HG03520 (cell line): ENCODE measurements around the gene CAMK2G.
A peak's percentile ranks its signal among the peaks of the same experiment; 100 is the strongest.
"Not testable (repeated sequence)": the region's sequence is repeated elsewhere in the genome, so short reads cannot be mapped to it uniquely, and the experiment has no call there.

Source experiments
- ATAC-seq: cut with Tn5 transposase; IDR thresholded peaks from one replicate; pipeline ENCODE4 v1.9.1; 2021; ENCODE audit warnings: mild to moderate bottlenecking, moderate library complexity; ENCODE audit not compliant: unreplicated experiment

Gene CAMK2G

DNA sequence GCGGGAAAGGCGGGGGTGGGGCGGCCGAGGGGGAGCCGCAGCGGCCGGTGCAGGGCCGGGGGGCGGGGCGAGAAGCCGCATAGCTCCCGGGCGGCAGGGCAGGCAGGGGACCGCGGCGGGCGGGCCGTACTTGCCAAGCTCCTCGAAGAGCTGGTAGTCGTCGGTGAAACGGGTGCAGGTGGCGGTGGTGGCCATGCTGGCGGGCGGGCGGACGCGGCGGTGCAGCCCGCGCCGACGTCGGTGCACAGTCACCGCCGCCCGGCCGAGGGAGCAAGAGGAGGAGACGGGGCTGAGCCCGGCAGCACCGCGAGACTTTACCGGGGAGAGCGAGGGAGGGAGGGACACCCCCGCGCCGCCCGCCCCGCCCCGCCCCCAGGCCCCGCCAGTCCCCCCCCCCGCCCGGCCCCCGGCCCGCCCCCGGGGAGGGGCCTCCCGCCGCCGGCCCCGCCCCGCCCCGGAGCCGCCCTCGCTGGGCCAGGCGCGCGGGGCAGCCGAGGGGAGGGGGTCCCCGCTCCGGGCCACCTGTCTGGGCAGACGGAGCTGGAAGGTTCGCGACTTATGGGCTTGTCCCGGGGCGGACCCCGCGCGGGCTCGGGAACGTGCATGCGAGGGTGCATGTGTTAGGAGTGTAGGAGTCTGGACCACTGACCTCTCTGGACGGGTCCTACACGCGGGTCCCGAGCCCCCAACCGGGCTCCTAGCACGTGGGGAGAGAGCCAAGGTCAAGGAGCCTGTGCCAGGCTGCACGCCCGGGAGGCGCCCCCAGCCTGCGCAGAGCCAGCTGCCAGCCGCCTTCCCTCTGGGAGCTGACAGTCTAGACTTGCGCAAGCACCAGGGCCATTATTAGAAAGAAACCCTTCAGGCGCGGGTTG, at the start of gene CAMK2G:
Gene CAMK2G (minus strand): TSS at position 289 of the 872 bp plus-strand sequence. CDS start 94 bp downstream, at position 195.
- ATAC-seq, result peak; percentile 84

DNA sequence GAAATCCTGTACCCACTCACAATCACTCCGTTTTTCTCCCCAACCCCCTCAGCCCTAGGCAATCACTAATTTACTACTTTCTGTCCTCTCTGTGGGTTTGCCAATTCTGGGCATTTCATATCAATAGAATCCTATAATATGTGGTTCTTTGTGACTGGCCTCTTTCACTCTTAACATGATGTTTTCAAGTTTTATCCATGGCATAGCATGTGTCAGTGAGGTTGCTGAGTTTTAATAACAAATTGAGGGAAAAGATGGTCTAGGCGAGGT, 48.4 kb upstream of the CAMK2G start:
- no peak for ATAC-seq

DNA sequence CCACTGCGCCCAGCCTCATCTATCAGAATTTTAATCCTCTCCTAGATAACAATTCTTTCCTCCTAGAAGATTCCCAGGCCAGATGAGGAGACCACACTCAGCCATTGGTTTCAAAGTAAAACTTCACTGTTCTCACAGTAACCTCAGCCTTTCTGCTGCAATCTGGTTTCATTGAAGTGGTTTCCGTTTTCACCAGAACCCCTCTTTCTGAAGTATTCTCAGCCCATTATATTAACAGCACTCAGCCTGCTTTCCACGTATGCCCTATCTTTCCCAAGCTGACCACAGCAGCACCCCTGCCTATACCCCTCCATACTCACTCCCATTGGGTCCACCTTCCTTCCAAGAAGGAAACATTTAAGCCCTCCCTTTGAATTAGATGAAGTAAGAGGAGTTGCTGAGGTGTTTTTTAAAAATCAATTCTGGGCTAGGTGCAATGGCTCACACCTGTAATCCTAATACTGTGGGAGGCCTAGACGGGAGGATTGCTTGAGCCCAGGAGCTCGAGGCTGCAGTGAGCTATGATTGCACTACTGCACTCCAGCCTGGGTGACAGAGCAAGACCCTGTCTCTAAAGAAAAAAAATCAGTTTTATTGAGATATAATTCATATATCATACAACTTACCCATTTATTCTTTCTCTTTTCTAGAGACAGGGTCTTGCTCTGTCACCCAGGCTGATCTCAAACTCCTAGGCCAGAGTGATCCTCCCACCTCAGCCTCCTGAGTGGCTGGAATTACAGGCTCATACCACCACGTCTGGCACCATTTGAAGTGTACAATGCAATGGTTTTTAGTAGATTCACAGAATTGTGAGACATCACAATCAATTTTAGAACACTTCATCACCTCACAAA, 47.9 kb upstream of the CAMK2G start:
- ATAC-seq, result no peak

DNA sequence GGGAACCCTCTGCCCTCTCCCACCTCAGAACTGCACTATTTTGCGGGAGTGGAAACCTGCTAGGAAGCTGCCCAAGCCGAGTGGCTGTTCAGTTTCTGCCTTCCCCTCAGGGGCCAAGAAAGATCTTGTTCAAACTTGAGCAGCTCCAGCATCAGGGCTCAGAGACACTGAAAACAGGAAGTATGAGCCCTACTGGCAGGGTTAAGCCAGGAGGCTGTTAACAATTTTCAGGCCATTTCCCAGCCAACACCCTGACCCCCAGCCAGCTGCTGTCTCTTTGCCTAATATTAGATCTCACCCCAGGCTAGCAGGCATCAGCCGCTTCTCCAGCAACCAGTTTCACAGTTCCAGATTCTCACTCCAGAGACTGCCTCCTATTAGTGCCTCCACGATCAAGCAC, 45.7 kb upstream of the CAMK2G start:
- no peak for ATAC-seq

- not testable (repeated sequence) for ATAC-seq
Measured at GRCh38 chr10:73919481-73919880, 45.1 kb upstream of the CAMK2G start.

GRCh38 chr10:73917566-73918305, 43.4 kb upstream of the CAMK2G start:
- ATAC-seq, result no peak

GRCh38 chr10:73916761-73917470, 42.6 kb upstream of the CAMK2G start:
- no peak for ATAC-seq

DNA sequence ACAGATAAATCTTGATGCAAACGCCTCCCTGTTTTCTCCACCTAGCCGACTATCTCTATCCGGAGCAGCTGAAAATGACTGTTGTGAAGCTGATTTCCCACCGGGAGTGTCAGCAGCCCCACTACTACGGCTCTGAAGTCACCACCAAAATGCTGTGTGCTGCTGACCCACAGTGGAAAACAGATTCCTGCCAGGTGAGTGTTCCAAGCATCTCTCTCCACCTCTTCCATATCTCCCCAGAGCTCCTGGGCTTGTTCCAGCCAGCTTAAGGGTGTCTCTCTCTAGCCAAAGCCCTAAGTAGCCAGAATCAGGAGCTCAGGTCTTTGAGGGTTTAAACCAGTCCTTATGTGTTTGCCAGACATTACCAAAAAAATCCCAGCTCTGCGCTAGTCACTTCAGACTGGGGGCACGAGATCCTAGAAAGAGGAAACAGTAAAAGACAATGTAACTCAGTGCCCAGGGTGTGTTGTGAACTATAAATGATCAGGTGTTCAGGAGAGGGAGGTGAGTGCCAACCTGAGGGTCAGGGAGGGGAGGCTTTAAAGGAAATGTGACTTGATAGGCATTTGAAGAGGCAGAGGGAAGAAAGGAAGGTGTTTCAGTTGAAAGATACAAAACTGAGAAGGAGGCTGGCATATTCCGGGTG, 41.0 kb upstream of the CAMK2G start:
- ATAC-seq, result no peak

DNA sequence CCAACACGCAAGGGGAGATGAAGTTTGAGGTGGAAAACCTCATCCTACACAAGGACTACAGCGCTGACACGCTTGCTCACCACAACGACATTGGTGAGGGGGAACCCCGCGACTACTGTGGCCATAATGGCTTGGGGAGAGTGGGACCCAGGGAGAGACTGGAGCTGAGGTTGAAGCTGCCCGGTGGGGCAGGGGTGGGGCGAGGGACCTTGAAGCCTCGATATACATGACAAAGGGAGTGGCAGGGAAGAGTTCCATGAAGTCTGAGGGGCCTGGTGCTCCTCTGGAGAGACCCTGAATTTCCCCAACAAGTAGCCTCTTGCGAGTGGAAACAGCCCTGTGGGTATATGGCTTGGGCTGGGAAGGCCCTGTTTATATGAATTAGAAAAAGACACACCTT, 39.7 kb upstream of the CAMK2G start:
- ATAC-seq, result no peak

- no peak for ATAC-seq
Measured at GRCh38 chr10:73911553-73912004, 37.2 kb upstream of the CAMK2G start.

DNA sequence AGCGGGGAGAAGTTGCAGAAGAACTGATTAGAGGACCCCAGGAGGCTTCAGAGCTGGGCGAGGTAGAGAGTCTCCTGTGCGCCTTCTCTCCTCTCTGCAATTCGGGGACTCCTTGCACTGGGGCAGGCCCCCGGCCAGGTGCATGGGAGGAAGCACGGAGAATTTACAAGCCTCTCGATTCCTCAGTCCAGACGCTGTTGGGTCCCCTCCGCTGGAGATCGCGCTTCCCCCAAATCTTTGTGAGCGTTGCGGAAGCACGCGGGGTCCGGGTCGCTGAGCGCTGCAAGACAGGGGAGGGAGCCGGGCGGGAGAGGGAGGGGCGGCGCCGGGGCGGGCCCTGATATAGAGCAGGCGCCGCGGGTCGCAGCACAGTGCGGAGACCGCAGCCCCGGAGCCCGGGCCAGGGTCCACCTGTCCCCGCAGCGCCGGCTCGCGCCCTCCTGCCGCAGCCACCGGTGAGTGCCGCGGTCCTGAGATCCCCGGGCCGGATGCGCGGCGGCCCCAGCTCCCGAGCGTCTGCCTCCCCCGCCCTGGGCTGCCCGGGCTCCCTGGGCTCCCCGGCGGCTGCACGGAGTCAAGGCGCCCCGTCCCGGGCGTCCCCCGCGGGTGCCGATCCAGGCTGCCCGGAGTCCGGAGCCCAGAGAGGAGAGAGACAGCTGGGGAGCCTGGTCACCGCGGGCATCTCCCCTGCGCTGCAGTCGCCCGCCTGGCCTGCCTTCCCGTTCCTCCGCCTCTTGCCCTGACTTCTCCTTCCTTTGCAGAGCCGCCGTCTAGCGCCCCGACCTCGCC, 36.6 kb upstream of the CAMK2G start, which contains the start of gene PLAU:
Gene PLAU (plus strand): TSS at position 369 of the 789 bp plus-strand sequence. CDS start 424 bp downstream, outside the sequence.
- no peak for ATAC-seq

DNA sequence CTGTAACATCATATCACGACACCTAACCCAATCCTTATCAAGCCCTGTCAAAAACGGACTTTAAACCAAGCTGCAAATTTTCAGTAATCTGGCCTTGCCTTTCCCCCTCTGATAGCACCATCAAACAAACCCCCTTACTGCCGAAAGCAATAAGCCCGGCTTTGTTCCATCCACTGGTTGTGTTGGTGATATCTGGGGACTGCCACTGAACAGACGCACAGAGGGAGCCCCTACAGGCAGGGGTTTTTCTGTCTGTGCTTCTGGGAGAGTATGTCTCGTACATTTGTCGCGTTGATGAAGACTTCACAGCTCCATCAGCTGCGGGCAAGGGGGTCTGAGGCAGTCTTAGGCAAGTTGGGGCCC, 36.0 kb upstream of the CAMK2G start:
- no peak for ATAC-seq

DNA sequence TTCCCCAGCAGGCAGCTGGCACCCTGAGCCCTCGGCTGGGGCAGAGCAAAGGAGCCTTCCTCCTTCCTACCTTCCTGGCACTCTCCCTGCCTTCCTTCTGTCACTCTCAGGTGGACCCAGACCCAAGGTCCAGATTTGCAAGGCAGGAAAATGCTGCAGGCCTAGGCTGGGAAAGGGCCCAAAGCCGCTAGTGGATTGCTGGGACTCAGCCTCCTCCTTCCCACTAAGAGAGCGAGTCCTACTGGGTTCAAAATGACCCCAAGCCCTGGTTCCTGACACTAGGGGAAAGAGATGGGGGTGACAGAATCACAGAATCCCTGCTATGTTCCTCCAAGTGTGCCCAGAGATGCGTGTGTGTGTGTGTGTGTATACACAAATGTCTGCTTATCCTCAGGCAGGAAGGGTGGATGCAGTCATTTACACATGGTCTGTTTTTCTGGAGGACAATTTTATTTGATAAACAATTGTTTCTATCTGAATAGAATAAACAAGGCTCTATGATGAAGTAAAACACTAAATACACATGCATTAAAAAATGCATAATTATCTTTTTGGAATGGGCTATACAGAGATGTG, 35.3 kb upstream of the CAMK2G start:
- ATAC-seq, result no peak

DNA sequence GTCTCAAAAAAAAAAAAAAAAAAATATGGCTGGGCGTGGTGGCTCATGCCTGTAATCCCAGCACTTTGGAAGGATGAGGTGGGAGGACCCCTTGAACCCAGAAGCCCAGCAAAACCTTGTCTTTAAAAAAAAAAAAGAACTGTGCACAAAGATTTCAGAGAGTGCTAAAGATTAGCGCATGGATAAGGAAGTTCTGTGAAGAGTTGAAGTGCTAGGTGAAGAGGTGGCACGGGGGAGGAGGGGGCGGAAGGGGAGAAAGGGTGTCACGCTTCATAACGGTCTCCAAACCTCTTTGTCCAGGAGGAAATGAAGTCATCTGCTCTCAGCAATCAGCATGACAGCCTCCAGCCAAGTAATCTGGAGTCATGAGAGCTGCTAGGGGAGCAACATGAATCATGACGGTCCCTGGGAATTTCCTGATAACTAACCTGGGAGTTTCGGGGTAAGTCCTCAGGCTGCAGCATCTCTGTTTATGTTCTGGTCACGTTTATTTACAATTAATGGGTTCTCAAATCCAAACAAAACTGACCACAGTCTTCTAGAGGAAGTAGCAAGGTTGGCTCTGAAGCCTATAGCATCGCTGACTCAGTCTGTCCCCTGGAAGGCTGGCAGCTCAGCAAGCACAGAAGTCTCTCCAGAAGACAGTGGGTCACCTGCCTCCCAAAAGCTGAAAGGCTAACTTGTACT, 34.6 kb upstream of the CAMK2G start:
- no peak for ATAC-seq

DNA sequence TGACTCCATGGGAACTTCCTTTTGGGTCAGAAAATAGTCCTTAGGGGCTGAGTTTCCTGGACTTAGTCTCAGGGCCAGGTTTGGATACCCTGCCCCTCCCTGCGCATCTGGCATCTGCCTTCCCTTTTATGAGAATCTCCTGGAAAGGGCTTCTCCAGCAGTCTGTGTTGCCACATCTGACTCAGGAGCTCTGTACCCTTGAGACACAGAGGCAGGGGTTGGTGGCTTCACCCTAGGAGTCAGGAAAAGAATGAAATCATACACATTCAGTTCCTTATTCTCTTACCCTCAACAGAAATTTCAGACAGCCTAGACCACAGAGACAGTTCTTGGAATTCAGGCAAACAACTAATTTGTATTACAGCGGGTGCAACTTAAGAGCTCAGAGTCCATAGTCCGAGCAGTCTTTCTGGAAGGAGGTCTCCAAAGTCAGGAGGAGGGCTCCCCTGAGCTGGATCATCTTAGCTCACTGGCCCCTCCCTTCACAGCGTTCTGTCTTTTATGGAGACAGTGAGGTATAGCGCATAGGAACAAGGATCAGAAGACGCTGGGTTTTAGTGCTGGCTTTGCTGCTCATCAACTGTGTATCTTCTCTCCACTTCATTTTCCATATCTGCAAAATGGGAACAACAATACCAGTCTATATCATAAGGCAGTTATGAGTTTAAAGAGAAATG, 33.6 kb upstream of the CAMK2G start:
- no peak for ATAC-seq

DNA sequence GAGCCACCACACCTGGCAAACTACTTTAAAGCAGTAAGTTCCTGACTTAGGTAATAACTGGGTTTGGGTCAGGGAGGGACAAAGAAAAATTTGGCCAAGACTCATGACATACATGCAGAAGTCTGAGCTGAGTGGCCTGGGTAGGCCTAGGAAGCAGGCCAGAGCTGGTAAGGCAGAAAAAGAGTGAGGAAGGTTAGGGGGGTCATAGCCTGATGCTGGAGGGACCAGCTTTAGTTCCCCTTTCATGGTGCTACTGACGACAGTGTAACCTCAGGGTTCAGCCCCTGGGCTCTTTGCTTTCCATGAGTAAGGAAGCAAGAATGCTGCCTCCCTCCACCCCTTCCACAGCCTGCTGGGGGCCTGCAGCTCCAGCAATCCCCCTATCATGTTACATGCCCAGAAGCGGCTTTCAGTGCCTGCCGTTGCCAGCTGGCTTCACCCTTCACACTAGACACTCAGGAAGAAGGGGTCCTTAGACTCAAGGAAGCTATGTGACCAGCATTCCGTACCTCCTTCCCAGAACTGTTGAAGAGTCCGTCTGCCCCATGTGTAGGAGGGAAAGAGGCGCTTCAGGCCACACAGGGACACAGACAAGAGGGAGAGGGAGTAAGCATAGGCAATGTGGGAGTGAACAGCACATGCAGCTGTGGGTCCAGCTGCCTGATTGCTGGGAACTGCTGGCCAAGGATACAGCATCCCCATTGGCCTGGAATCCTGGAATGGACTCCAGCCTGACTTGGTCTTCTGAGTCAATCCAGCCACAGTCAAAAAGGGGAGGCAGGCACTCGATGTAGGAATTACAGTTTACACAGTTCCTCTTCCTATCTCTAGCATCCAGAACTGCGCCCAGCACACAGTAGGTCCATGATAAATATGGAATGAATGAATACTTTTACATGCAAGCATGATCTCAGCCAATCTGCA, 32.4 kb upstream of the CAMK2G start:
- ATAC-seq, result no peak
